HT1080 (cell line): Measurements from ENCODE around the gene EVI2B. TPM values are rescaled to one million over a fixed set of nuclear protein-coding genes. Genes with fewer than 3 reads are reported as not detected.
A peak's percentile ranks its signal among the peaks of the same experiment; 100 is the strongest.
"Not testable (repeated sequence)": the region's sequence is repeated elsewhere in the genome, so short reads cannot be mapped to it uniquely, and the experiment has no call there.

Source experiments
- DNase-seq: peaks from one replicate; pipeline ENCODE4 v3.0.0-alpha.2; 2015; ENCODE audit warnings: low read depth
- total RNA-seq: library from RNA; depleted of rRNA; stranded (reverse); fragments of >200 nt; shearing (Covaris generic); gene quantifications from 2 replicates; pipeline ENCODE4 v1.2.3, GENCODE V29; 2014; rRNA removed

Gene EVI2B
- total RNA-seq, 1 experiment from 2014 or later: 0.64 TPM

- no peak for DNase-seq
Observed at GRCh38 chr17:31272236-31272635, 41.6 kb downstream of the EVI2B start.

- DNase-seq: peak; percentile 99
Observed at GRCh38 chr17:31269578-31269983, 44.3 kb downstream of the EVI2B start.

- DNase-seq: no peak
Observed at GRCh38 chr17:31269036-31269577, 44.7 kb downstream of the EVI2B start.

- DNase-seq: no peak
Observed at GRCh38 chr17:31266042-31266441, 47.8 kb downstream of the EVI2B start.

- DNase-seq: not testable (repeated sequence)
Observed at GRCh38 chr17:31262923-31263322, 50.9 kb downstream of the EVI2B start.

- no peak for DNase-seq
Observed at GRCh38 chr17:31261601-31262000, 52.3 kb downstream of the EVI2B start.

GRCh38 chr17:31260151-31260550, 53.7 kb downstream of the EVI2B start:
- DNase-seq: no peak

- no peak for DNase-seq
Observed at GRCh38 chr17:31256936-31257335, 56.9 kb downstream of the EVI2B start.

- DNase-seq: no peak
Observed at GRCh38 chr17:31254654-31255053, 59.2 kb downstream of the EVI2B start.

Other genes starting within 250 kb of the EVI2B start
- gene NF1, start 219.1 kb downstream of the EVI2B start, total RNA-seq: 12.7 and 17.5 TPM in 2 replicates
- gene OMG, start 16.8 kb downstream of the EVI2B start, total RNA-seq: 0.03 TPM in 1 of 2 replicates, not detected in the other
- 14.6 and 17.7 TPM in 2 replicates for gene EVI2A, start 7.6 kb upstream of the EVI2B start, total RNA-seq
- 0.03 and 0.10 TPM in 2 replicates for gene RAB11FIP4, start 77.6 kb upstream of the EVI2B start, total RNA-seq